Left lung (tissue), 10 donors: ENCODE results near the gene VMP1. TPM values are rescaled to one million over a fixed set of nuclear protein-coding genes. Genes with fewer than 3 reads are reported as not detected.
"Not testable (repeated sequence)": the region's sequence is repeated elsewhere in the genome, so short reads cannot be mapped to it uniquely, and the experiment has no call there.

ENCODE experiments used
- ATAC-seq: fragments of 200-7000 bp; cut with Tn5 transposase; one replicate; pipeline ENCODE4 v1.9.1; 2020; ENCODE audit warnings: moderate library complexity
- DNase-seq, 4 donors: peaks; one replicate each; pipeline ENCODE4 v3.0.0-alpha.2; 2013 to 2020
- H3K27ac ChIP-seq, 2 donors: fragments of 200-600 bp; sonication (generic) in 1 of 2; one replicate each; pipeline versions ENCODE4 v1.5.0 to v1.8.0; 2020 to 2021
- H3K27me3 ChIP-seq, 2 donors: fragments of 200-600 bp; sonication (generic) in 1 of 2; one replicate each; pipeline versions ENCODE4 v1.5.0 to v1.8.0; 2020 to 2021
- H3K36me3 ChIP-seq, 2 donors: fragments of 200-600 bp; sonication (generic) in 1 of 2; one replicate each; pipeline versions ENCODE4 v1.5.0 to v1.8.0; 2020 to 2021
- H3K4me1 ChIP-seq, 2 donors: fragments of 200-600 bp; one replicate each; pipeline ENCODE4 v1.8.0; 2021
- H3K4me3 ChIP-seq, 2 donors: fragments of 200-600 bp; sonication (generic) in 1 of 2; one replicate each; pipeline versions ENCODE4 v1.5.0 to v1.8.0; 2020 to 2021; ENCODE audit warnings: mild to moderate bottlenecking in 1 of 2
- H3K9me3 ChIP-seq, 2 donors: fragments of 200-600 bp; sonication (generic) in 1 of 2; one replicate each; pipeline versions ENCODE4 v1.5.0 to v1.8.0; 2020 to 2021
- intact Hi-C, 2 donors: fragments of 100-400 bp; cut with DNase I; formaldehyde crosslinking; loops; one replicate each; pipeline versions ENCODE4 v1.11.2 to v1.14.2; 2022
- polyA plus RNA-seq, 6 donors: library from polyadenylated mRNA; unstranded; fragments of 120-200 nt; gene quantifications; one replicate each; pipeline ENCODE4 v1.2.1, GENCODE V29; 2013; ENCODE audit not compliant: insufficient read length in 6 of 6
- total RNA-seq, 2 donors: library from RNA; stranded (reverse); fragmentation: NEBNext Ultra II Directional; extraction: Animal tissue kit (Norgen Biotek cat#: 25700); gene quantifications; one replicate each; pipeline ENCODE4 v1.2.1, GENCODE V29; 2021
- TF ChIP-seq, protein P1 (sequence below), 2 donors: fragments of 200-600 bp; sonication (generic) in 1 of 2; IDR thresholded peaks; one replicate each; pipeline versions ENCODE4 v1.5.0 to v1.8.0; 2021; ENCODE audit warnings: antibody characterized with exemption in 2 of 2
- donor health status: DM: no; HTN: yes; CAD: no.
- donor health status: DM: no; HTN: no; CAD: no.

Gene VMP1
- total and polyA plus RNA-seq, 8 donors = 98.2 to 343 (median 127) TPM

DNA sequence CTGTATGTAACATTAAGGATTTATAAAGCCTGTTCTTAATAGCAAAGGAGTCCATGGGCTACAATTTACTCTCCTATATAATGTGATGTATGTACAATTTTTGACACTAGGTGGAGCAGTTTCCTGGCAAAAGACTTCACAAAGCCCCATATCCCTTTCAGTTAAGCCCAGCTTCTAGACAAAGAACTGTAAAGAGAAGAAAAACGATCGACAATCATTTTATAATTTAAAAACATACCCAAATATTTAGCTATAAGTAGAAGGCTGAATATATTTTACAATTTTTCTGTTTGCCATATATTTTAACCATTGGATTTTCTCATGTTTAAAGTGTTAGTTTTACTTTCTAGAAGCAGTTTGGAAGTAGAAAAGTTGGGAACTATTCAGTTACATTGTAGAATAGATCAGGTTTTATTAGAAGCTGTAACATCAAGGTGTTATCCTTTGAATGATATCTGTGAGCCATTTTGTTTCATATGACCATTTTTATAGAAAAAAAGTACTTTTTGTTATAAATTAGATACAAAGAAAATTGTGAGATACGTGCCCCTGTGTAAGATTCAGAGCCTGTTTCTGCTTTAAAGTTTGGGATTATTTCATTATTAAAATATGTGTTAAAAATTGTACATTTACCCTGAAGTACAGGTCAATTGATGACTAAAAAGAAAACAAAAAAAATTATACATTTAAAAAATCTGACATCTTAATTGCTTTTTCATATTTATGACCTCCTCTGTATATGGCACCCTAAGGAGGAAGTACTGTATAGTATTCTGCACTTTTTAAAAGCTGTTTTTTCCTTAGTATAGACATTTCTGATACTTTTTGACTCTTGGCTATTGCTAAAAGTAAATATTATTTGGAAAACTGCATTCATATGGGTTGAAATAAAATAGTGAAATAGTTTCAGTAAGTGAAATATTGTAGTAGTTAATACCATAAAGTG lies 46.3 kb downstream of the VMP1 start:
- TF ChIP-seq, protein P1, sequence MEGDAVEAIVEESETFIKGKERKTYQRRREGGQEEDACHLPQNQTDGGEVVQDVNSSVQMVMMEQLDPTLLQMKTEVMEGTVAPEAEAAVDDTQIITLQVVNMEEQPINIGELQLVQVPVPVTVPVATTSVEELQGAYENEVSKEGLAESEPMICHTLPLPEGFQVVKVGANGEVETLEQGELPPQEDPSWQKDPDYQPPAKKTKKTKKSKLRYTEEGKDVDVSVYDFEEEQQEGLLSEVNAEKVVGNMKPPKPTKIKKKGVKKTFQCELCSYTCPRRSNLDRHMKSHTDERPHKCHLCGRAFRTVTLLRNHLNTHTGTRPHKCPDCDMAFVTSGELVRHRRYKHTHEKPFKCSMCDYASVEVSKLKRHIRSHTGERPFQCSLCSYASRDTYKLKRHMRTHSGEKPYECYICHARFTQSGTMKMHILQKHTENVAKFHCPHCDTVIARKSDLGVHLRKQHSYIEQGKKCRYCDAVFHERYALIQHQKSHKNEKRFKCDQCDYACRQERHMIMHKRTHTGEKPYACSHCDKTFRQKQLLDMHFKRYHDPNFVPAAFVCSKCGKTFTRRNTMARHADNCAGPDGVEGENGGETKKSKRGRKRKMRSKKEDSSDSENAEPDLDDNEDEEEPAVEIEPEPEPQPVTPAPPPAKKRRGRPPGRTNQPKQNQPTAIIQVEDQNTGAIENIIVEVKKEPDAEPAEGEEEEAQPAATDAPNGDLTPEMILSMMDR (IDR thresholded peaks at IDR 0.05) = peak; percentile 66
- peak overlapping the region in 1 of 2 donors; percentile 5 for H3K4me3 ChIP-seq
- peak in 2 of 4 donors; percentile 87 to 91 for DNase-seq

DNA sequence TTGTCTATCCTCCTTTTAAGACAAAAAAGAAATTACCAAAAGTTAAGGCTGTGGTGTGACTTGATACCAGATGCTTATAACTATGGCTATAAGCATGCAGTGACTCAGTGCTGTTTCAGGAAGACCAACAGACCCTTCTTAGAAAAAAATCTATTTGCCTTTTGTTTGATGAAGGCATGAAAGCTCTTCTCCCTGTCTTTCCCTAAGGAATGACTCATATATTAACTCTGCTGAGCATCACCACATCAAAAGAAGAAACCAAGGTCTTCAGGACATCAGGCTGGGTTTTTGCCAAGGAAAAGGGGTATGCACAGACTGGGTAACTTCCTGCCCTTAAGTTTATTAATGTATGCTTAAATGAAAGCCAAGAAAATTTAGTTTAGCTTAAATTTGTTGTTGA lies 47.1 kb downstream of the VMP1 start:
- no peak for DNase-seq

More for the DNA sequence above, 46.3 kb downstream of the VMP1 start:
- intact Hi-C loops = no loop called here
- peaks cover 18 to 59% of the 10 kb centered on the region in 2 donors for H3K4me1 ChIP-seq
- peak; percentile 91 for ATAC-seq
- peak overlapping the region; percentile 69 to 72 for H3K27ac ChIP-seq
- peaks cover 0 to 3% of the 10 kb centered on the region in 2 donors for H3K36me3 ChIP-seq
- H3K9me3 ChIP-seq = no peaks in the 10 kb centered on the region
- H3K27me3 ChIP-seq = no peaks in the 10 kb centered on the region

DNA sequence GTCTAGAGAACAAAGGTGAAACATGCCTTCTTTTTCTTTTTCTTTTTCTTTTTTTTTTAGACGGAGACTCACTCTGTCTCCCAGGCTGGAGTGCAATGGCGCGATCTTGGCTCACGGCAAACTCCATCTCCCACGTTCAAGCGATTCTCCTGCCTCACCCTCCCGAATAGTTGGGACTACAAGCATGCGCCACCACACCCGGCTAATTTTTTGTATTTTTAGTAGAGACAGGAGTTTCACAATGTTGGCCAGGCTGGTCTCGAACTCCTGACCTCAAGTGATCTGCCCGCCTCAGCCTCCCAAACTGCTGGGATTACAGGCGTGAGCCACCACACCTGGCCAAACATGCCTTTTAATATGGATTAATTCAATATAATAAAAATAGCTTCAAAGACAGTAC lies 47.6 kb downstream of the VMP1 start:
- intact Hi-C loops, H3K9me3 ChIP-seq, H3K4me3 ChIP-seq, H3K36me3 ChIP-seq, H3K27me3 ChIP-seq, DNase-seq, ATAC-seq: not testable (repeated sequence)
- Histone ChIP-seq H3K27ac (peak overlapping the region; percentile 69 to 72), H3K4me1 (peaks cover 18 to 65% of the 10 kb centered on the region in 2 donors)

More for the DNA sequence above, 47.1 kb downstream of the VMP1 start:
- intact Hi-C loops = no loop called here
- Histone ChIP-seq H3K4me3 (peak overlapping the region in 1 of 2 donors; percentile 5), H3K4me1 (peaks cover 18 to 61% of the 10 kb centered on the region in 2 donors), H3K27ac (peak overlapping the region; percentile 69 to 72), H3K9me3 (peaks cover 0 to 7% of the 10 kb centered on the region in 2 donors), H3K36me3 (peaks cover 0 to 9% of the 10 kb centered on the region in 2 donors), H3K27me3 (no peaks in the 10 kb centered on the region)
- peak; percentile 57 for ATAC-seq
- TF ChIP-seq, protein P1 (IDR thresholded peaks at IDR 0.05) = no peak

DNA sequence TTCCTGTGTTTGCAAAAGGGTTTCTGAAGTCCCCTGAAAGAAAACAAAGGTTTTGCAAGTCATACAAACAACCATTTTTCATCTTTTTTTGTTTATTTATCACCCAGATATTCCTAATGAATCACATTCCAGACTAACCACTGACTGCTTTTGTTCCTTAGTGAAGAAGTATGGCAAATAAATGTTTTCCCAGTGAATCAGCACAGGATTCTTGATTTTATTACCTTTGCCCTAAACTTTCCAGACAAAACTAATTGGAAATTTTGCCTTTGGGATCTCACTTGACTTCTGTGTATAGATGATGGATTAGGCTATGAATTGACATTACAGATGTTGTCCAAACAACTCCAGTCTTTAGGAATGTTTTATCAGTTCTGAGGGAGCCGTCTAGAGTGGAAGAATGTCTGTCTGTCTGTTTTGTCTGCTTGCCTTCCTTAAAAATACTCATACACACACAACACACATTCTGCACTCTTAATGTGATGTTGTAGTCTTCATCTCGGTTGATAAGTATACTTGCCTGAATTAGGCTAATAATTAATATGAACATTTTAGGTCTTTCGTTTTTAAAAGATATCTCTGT lies 48.9 kb downstream of the VMP1 start:
- ATAC-seq = peak; percentile 15
- intact Hi-C loops = no loop called here

DNA sequence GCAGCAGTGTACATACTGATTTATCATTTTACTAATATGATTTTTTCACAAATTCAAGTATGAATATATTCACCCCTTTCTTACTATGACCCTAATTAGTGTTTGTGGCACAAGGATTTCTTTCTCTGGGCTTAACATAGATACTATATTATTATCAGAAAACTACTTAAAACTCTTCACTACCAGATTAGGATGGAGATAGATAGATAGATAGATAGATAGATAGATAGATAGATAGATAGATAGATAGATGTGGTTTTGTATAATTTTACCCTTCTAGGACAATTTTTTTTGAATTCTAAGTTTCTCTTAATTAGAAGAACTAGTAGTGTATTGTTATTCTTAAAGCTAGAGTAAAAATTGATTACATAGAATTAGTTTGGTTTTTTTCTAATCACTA lies 49.6 kb downstream of the VMP1 start:
- Histone ChIP-seq H3K9me3 (peaks cover 0 to 7% of the 10 kb centered on the region in 2 donors), H3K27me3 (no peaks in the 10 kb centered on the region), H3K4me1 (peaks cover 24 to 81% of the 10 kb centered on the region in 2 donors), H3K36me3 (peaks cover 0 to 16% of the 10 kb centered on the region in 2 donors), H3K27ac (peak overlapping the region; percentile 69 to 72), H3K4me3 (no peak overlapping the region)
- TF ChIP-seq, protein P1 (IDR thresholded peaks at IDR 0.05) = no peak
- intact Hi-C loops = no loop called here
- ATAC-seq (no peak), DNase-seq (no peak)

More for the DNA sequence above, 48.9 kb downstream of the VMP1 start:
- TF ChIP-seq, protein P1 (IDR thresholded peaks at IDR 0.05) = no peak
- Histone ChIP-seq H3K4me3 (no peak overlapping the region), H3K9me3 (peaks cover 0 to 7% of the 10 kb centered on the region in 2 donors), H3K4me1 (peaks cover 18 to 78% of the 10 kb centered on the region in 2 donors), H3K27me3 (no peaks in the 10 kb centered on the region), H3K36me3 (peaks cover 0 to 16% of the 10 kb centered on the region in 2 donors), H3K27ac (peak overlapping the region; percentile 69 to 72)
- DNase-seq = no peak
